A204.1 (cell line): ENCODE data around the gene SUN1.
"Not testable (repeated sequence)": the region's sequence is repeated elsewhere in the genome, so short reads cannot be mapped to it uniquely, and the experiment has no call there.

Experiments used
- FAIRE-seq: peaks from 2 replicates; lab custom pipeline; 2012; peaks lifted over from hg19 to GRCh38; lab: Jason Lieb, UNC

SUN1 gene

DNA sequence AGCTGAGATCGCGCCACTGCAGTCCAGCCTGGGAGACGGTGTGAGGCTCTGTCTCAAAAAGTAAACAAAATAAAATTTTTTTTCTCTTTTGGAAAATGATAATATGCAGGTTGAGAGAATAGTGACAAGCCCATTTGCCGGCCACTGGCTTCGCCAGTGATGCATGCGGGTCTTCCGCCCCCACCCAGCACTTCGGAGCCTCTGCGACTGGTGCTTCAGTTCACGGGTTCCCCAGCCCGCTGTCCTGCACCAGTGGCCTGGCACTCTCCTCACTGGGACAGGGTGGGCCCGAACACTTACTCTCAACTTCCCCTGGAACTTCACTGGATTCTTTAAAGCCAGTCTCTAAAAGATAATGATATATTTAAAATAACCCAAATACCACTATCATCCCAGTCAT lies 2.7 kb downstream of the SUN1 start:
- no peak for FAIRE-seq

GRCh38 chr7:835485-836401 lies 3.5 kb downstream of the SUN1 start:
- FAIRE-seq = no peak

DNA sequence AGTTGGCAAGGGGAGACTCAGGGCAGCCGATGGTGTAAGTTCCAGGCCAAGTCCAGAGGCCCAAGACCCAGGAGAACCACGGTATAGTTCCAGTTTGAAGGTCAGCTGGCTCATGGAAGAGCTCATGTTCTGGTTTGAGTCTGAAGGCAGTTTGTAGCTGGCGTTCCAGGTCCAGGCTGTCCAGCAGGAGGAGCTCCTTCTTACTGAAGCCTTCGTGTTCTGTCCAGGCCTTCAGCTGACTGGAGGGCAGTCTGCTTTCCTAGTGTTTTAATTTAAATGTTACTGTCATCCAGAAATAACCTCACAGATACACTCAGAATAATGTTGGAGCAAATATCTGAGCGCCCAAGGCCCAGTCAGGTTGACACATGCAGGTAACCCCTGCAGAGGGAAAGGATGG lies 4.2 kb downstream of the SUN1 start:
- peak; percentile 75 for FAIRE-seq

- FAIRE-seq = no peak
Observed at GRCh38 chr7:837001-837400, 4.7 kb downstream of the SUN1 start.

- FAIRE-seq = no peak
Observed at GRCh38 chr7:840001-840600, 7.8 kb downstream of the SUN1 start.

GRCh38 chr7:841943-842342 lies 9.7 kb downstream of the SUN1 start:
- FAIRE-seq = no peak

DNA sequence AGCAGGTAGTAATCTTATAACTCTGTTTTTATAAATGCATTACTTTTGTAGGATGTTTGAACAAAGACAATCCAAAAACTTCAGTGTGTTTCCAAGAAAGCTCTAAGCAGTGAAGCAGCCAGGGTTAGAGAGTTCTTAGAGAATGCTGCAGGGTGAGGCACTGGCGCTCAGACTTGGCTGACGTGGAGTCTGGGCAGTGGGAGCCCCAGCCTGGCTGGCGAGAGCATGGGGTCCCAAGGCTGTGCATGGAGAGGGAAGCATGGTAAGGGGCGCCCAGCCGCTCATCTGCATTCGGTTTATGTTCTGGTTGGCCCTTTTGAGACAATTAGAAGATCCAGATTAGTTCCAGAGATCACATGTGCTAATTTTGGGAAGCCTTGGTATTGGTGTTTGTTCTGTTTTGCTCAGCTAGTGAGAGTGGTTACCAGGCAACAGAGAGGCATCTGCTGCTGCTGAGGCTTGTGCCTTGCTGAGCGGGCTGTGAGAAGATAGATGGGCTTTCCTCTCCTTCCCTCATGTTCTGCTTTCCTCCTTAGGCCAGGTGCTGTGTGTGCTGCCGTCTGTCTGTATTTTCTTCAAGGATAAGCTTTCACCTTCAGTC lies 10.3 kb downstream of the SUN1 start:
- no peak for FAIRE-seq

DNA sequence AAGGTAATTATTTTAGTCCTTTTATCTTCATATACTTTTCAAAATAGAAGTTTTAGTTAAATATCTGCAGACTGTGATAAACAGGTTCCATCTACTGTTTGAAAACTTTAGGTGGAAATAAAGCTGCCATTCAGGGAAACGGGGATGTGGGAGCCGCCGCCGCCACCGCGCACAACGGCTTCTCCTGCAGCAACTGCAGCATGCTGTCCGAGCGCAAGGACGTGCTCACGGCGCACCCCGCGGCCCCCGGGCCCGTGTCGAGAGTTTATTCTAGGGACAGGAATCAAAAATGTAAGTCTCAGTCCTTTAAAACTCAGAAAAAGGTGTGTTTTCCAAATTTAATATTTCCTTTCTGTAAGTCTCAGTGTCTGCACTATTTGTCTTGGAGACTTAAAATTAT lies 11.0 kb downstream of the SUN1 start:
- no peak for FAIRE-seq

DNA sequence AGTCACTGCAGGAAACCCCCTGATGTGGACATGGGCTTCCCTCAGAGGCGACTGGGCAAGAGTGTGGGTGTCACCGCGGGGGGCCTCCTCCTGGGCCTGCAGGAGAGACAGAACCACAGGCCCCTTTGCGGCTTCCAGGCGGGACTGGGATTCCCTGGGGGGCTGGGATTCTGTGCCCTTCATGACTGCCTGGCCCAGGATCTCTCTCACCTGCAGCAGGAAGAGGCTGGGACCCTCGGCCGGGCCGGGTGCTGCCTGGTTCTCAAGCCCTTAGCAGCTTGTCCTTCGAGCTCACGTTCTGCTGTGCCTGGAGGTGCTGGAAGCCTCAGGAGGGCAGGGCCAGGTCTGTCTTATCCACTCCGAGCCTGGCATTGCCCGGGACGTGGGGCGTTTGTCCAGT lies 11.8 kb downstream of the SUN1 start:
- no peak for FAIRE-seq

DNA sequence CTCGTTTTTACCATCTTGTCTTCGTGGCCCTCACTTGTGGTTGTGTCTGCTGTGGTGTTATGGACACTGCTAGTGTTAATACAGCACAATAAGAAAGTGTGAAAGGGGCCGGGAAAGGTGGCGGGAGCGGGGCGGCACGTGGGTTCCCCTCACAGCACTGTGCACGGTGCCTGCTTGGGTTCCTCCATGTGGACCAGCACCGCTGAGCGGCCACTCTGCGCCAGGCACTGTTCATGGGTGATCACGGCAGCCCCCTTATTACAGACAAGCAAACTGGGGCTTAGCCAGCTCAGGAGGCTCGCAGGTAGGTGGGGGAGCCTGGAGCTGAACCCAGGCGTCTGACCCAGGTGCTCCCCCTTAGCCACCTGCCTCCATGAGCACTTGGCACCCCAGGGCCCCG lies 12.2 kb downstream of the SUN1 start:
- no peak for FAIRE-seq

DNA sequence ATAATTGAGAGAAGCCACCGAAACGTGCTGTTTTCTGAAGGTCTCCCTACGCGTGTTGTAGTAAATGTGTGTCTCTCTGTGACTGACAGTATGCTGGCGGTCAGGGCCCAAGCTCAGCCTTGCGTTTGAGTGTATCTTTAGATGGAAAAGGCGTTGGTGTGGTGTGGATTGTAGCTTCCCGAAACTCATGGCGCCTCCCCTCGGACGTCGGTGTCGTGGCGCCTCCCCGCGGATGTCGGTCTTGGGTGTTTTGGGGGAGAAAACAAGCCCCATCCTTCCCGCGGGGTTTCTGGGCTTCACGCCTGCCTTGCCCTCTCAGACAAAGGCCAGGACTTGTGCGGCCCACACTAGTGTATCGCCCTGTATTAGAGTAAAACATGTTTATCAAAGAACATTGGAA lies 12.8 kb downstream of the SUN1 start:
- no peak for FAIRE-seq

GRCh38 chr7:845731-846130 lies 13.5 kb downstream of the SUN1 start:
- no peak for FAIRE-seq

DNA sequence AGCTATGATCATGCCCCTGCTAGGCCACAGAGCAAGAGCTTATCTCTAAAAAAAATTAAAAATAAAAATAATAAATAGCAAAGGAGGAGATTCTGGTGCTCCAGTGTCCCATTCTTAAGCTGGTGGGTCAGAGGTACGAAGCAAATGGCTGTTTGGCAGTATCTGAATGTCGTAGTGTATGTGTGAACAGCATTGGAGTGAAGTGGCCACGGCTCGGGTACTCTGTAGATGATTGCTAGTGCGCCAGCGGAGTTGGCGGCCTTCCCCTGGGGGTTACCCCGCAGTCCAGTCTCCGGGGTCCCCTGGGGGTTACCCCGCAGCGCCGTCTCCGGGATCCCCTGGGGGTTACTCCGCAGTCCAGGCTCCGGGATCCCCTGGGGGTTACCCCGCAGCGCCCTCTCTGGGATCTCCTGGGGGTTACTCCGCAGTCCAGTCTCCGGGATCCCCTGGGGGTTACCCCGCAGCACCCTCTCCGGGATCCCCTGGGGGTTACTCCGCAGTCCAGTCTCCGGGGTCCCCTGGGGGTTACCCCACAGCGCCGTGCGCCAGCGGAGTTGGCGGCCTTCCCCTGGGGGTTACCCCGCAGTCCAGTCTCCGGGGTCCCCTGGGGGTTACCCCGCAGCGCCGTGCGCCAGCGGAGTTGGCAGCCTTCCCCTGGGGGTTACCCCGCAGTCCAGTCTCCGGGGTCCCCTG lies 14.8 kb downstream of the SUN1 start:
- FAIRE-seq = not testable (repeated sequence)

DNA sequence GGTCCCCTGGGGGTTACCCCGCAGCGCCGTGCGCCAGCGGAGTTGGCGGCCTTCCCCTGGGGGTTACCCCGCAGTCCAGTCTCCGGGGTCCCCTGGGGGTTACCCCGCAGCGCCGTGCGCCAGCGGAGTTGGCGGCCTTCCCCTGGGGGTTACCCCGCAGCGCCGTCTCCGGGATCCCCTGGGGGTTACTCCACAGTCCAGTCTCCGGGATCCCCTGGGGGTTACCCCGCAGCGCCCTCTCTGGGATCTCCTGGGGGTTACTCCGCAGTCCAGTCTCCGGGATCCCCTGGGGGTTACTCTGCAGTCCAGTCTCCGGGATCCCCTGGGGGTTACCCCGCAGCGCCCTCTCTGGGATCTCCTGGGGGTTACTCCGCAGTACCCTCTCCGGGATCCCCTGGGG lies 15.5 kb downstream of the SUN1 start:
- not testable (repeated sequence) for FAIRE-seq

- no peak for FAIRE-seq
Observed at GRCh38 chr7:849145-849544, 16.9 kb downstream of the SUN1 start.

GRCh38 chr7:849781-850180 lies 17.5 kb downstream of the SUN1 start:
- no peak for FAIRE-seq

DNA sequence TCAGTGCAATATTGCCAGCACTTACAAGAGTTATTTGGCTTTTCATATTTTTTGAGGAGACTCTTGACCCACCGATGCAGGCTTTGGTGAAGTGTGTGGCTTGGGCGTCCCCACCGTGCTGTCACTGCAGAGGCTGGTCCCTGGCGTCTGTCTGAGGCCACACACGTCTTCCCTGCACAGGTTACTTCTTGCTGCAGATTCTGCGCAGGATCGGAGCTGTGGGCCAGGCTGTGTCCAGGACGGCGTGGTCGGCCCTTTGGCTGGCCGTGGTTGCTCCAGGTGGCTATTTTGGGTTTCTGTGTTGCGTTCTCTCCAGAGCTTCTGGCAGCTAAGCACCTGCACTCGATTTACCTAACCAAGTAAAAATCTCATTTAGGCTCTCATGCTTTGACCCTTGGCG lies 18.9 kb downstream of the SUN1 start:
- FAIRE-seq = no peak

DNA sequence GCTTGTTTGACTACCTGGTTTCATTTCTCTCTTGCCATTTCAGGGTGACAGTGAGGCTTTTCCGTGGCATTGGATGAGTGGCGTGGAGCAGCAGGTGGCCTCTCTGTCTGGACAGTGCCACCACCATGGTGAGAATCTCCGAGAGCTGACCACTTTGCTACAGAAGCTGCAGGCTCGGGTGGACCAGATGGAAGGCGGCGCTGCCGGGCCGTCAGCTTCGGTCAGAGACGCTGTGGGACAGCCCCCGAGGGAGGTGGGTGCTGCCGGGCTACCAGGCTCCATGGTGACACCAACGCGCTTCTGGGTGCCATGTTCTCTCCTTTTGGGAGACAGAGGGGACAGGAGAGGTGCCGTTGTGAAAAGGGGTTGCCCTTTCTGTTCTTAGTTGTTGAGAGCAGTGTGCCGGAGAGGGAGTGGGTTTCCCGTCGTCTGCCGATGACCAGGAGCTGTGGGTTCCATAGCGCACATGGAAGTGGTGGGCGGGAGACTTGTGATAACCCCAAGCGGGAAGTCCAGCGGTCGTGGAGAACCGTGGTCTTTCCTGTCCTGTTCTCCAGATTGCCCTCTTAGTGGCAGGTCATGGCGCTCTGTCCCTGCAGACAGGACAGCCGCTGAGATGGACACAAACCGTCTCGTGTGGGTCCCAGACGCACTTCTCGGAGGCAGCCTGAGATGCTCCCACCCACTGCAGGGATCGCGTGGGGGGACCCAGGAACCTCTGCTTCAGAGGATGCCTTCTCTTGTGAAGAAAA lies 21.3 kb downstream of the SUN1 start:
- FAIRE-seq = no peak

DNA sequence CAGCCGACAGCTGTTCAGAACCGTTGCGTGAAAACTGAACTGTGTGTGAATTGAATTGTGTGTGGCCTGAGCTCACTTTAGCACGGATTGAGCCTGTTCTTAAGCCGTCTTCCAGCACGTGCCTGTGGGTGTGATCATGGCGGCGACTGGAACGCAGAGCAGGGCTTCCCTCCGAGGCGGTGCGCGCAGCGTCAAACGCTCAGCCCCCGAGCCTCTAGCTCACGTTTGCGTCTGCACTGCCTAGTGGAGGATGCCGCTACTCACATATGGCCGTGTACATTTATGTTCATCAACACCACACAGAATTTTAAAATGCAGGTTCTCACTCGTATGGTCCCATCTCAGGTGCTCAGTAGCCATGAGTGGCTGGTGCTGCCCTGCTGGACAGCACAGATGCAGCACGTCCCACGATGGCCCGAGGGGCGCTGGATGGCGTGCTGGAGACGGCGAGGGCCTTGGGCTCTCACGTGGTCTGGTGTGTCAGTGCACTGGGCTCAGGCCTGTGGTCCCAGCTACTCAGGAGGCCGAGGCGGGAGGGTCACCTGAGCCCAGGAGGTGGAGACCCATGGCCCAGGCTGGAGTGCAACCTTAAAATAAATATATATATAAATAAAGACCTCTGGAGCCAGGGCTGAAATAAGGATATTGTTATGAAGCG lies 22.0 kb downstream of the SUN1 start:
- no peak for FAIRE-seq

- no peak for FAIRE-seq
Observed at GRCh38 chr7:855686-856369, 23.6 kb downstream of the SUN1 start.
